H1 (cell line): ENCODE data around the gene C11orf65. TPM values are rescaled to one million over a fixed set of nuclear protein-coding genes. Genes with fewer than 3 reads are reported as not detected.

Experiments used
- CTCF ChIA-PET: fragments of 300-600 bp; sonication (Branson Sonifier 250); formaldehyde crosslinking; loops from one replicate; lab custom pipeline; 2021; ENCODE audit not compliant: partially characterized antibody; lab: Charles Lee
- POLR2A ChIA-PET: fragments of 300-600 bp; sonication (Branson Sonifier 250); formaldehyde crosslinking; loops from one replicate; lab custom pipeline; 2021; ENCODE audit warnings: inconsistent platforms; ENCODE audit not compliant: partially characterized antibody; lab: Charles Lee
- DNase-seq, 2 experiments: peaks; one replicate each; pipeline versions ENCODE4 v3.0.0 to v3.0.0-alpha.2; 2010 to 2022; ENCODE audit warnings: low spot score in 2 of 2, low read depth in 1 of 2, mixed read lengths in 1 of 2
- FAIRE-seq: peaks from 2 replicates; lab custom pipeline; 2011; peaks lifted over from hg19 to GRCh38; lab: Jason Lieb, UNC
- H2AFZ ChIP-seq: 2 replicates; pipeline ENCODE4 v1.8.1; 2012; ENCODE audit warnings: low read length, inconsistent platforms
- H2AK5ac ChIP-seq: 2 replicates; pipeline ENCODE4 v1.6.1; 2013; ENCODE audit warnings: low read depth, low read length
- H2BK120ac ChIP-seq: replicated peaks from 2 replicates; pipeline ENCODE3; 2013; ENCODE audit warnings: low read depth, low read length, inconsistent platforms
- H2BK12ac ChIP-seq: 2 replicates; pipeline ENCODE4 v1.6.1; 2013; ENCODE audit warnings: low read depth, low read length
- H2BK15ac ChIP-seq: 2 replicates; pipeline ENCODE4 v1.6.1; 2013; ENCODE audit warnings: low read length
- H2BK20ac ChIP-seq: 2 replicates; pipeline ENCODE4 v1.6.1; 2013; ENCODE audit warnings: low read length
- H2BK5ac ChIP-seq: 2 replicates; pipeline ENCODE4 v1.6.1; 2013; ENCODE audit warnings: low read depth, low read length
- H3K14ac ChIP-seq: 2 replicates; pipeline ENCODE4 v1.6.1; 2013; ENCODE audit warnings: inconsistent platforms; ENCODE audit not compliant: insufficient read length
- H3K18ac ChIP-seq: 2 replicates; pipeline ENCODE4 v1.6.1; 2013; ENCODE audit warnings: low read length; ENCODE audit errors: extremely low read depth
- H3K23ac ChIP-seq: 2 replicates; pipeline ENCODE4 v1.6.1; 2013; ENCODE audit warnings: inconsistent platforms; ENCODE audit not compliant: insufficient read length
- H3K23me2 ChIP-seq: 2 replicates; pipeline ENCODE4 v1.6.1; 2013; ENCODE audit warnings: low read depth, low read length
- H3K27ac ChIP-seq: 2 replicates; pipeline ENCODE4 v1.6.1; 2011; ENCODE audit warnings: low read depth, low read length, inconsistent platforms
- H3K27me3 ChIP-seq, 4 experiments: replicated peaks in 1 of 4; 1 replicate in 1 of 4; 2 replicates in 3 of 4; pipeline versions ENCODE4 v1.6.1 to v1.8.1; 2011 to 2013; ENCODE audit warnings: low read length in 3 of 4, mild to moderate bottlenecking in 3 of 4, inconsistent platforms in 2 of 4, mixed read lengths in 2 of 4, moderate library complexity in 1 of 4; ENCODE audit not compliant: control insufficient read depth in 3 of 4, insufficient read depth in 3 of 4; ENCODE audit errors: extremely low read depth in 1 of 4
- H3K36me3 ChIP-seq, 4 experiments: 2 replicates each; pipeline versions ENCODE4 v1.6.1 to v1.8.1; 2011 to 2013; ENCODE audit warnings: mild to moderate bottlenecking in 4 of 4, low read length in 3 of 4, moderate library complexity in 2 of 4, control low read depth in 1 of 4, inconsistent platforms in 1 of 4; ENCODE audit not compliant: insufficient read depth in 4 of 4, control insufficient read depth in 2 of 4
- H3K4ac ChIP-seq: replicated peaks from 2 replicates; pipeline ENCODE3; 2013; ENCODE audit warnings: low read length, low read depth, mixed read lengths, inconsistent platforms; ENCODE audit not compliant: insufficient read length
- H3K4me1 ChIP-seq, 4 experiments: replicated peaks in 1 of 4; 1 replicate in 1 of 4; 2 replicates in 3 of 4; pipeline versions ENCODE4 v1.6.1 to v1.8.1; 2011 to 2013; ENCODE audit warnings: low read length in 3 of 4, inconsistent platforms in 2 of 4, mixed read lengths in 1 of 4; ENCODE audit not compliant: insufficient read depth in 4 of 4, control insufficient read depth in 3 of 4
- H3K4me2 ChIP-seq, 2 experiments: 2 replicates each; pipeline versions ENCODE4 v1.6.1 to v1.8.1; 2011 to 2013; ENCODE audit warnings: low read depth in 2 of 2, low read length in 2 of 2, control low read depth in 1 of 2, inconsistent platforms in 1 of 2, mild to moderate bottlenecking in 1 of 2; ENCODE audit not compliant: insufficient read depth in 1 of 2
- H3K4me3 ChIP-seq, 4 experiments: fragments of 200-600, 300-600 bp in 1 of 4; sonication (generic), shearing (Covaris generic), sonication (Bioruptor Twin) in 1 of 4; 2 replicates each; pipeline versions ENCODE4 v1.5.1 to v1.8.1; 2011 to 2016; ENCODE audit warnings: low read length in 4 of 4, low read depth in 3 of 4, control low read depth in 2 of 4, inconsistent platforms in 2 of 4, mild to moderate bottlenecking in 2 of 4, mixed read lengths in 1 of 4, moderate library complexity in 1 of 4; ENCODE audit not compliant: insufficient read depth in 2 of 4; ENCODE audit errors: extremely low read depth in 1 of 4
- H3K56ac ChIP-seq: replicated peaks from 2 replicates; pipeline ENCODE3; 2013; ENCODE audit warnings: low read depth, mild to moderate bottlenecking, mixed read lengths, low read length, inconsistent platforms; ENCODE audit not compliant: insufficient read length
- H3K79me1 ChIP-seq: 2 replicates; pipeline ENCODE4 v1.6.1; 2013; ENCODE audit warnings: low read depth, low read length, control low read depth
- H3K79me2 ChIP-seq, 2 experiments: 2 replicates each; pipeline versions ENCODE4 v1.6.1 to v1.8.1; 2012 to 2013; ENCODE audit warnings: low read length in 2 of 2, mild to moderate bottlenecking in 2 of 2, inconsistent platforms in 1 of 2; ENCODE audit not compliant: insufficient read depth in 2 of 2, control insufficient read depth in 1 of 2
- H3K9ac ChIP-seq, 4 experiments: replicated peaks in 1 of 4; 1 replicate in 1 of 4; 2 replicates in 3 of 4; pipeline versions ENCODE4 v1.6.1 to v1.8.1; 2011 to 2013; ENCODE audit warnings: low read depth in 3 of 4, low read length in 3 of 4, control low read depth in 2 of 4, mild to moderate bottlenecking in 2 of 4, moderate library complexity in 2 of 4, inconsistent platforms in 1 of 4; ENCODE audit errors: extremely low read depth in 1 of 4
- H3K9me3 ChIP-seq, 2 experiments: 2 replicates each; pipeline versions ENCODE4 v1.6.1 to v1.8.1; 2012 to 2013; ENCODE audit warnings: mild to moderate bottlenecking in 2 of 2, moderate library complexity in 2 of 2, control low read depth in 1 of 2, inconsistent platforms in 1 of 2, low read depth in 1 of 2, low read length in 1 of 2, mixed read lengths in 1 of 2; ENCODE audit not compliant: insufficient read depth in 2 of 2
- H4K20me1 ChIP-seq, 2 experiments: replicated peaks in 1 of 2; 2 replicates each; pipeline versions ENCODE3 to v1.8.1; 2011 to 2013; ENCODE audit warnings: inconsistent platforms in 2 of 2, low read length in 2 of 2, mild to moderate bottlenecking in 1 of 2; ENCODE audit not compliant: insufficient read depth in 2 of 2, control insufficient read depth in 1 of 2
- H4K5ac ChIP-seq: 2 replicates; pipeline ENCODE4 v1.6.1; 2013; ENCODE audit warnings: low read length, low read depth, mixed read lengths, inconsistent platforms; ENCODE audit not compliant: insufficient read length
- H4K8ac ChIP-seq: 2 replicates; pipeline ENCODE4 v1.8.0; 2013; ENCODE audit warnings: mild to moderate bottlenecking, moderate library complexity, low read length, inconsistent platforms; ENCODE audit not compliant: insufficient read depth; ENCODE audit errors: extremely low read depth
- H4K91ac ChIP-seq: replicated peaks from 2 replicates; pipeline ENCODE3; 2013; ENCODE audit warnings: low read length, mixed read lengths, inconsistent platforms; ENCODE audit not compliant: insufficient read length
- ASH2L ChIP-seq: fragments of 200-600, 300-600 bp; sonication (generic); IDR thresholded peaks from one replicate; pipeline ENCODE4 v1.7.1; 2017; ENCODE audit warnings: low read length
- CBX8 ChIP-seq: fragments of 300-800, 300-1000 bp; sonication (generic); IDR thresholded peaks from 2 replicates; pipeline ENCODE4 v1.7.1; 2016; ENCODE audit warnings: low read depth, low read length, borderline replicate concordance
- CREB1 ChIP-seq: IDR thresholded peaks from 2 replicates; pipeline ENCODE4 v1.6.1; 2012; ENCODE audit warnings: inconsistent platforms
- JUN ChIP-seq: IDR thresholded peaks from 2 replicates; pipeline ENCODE4 v1.6.1; 2011; ENCODE audit warnings: low read depth, mild to moderate bottlenecking, improper control_type of control experiment, low read length
- KDM1A ChIP-seq: fragments of 200-600, 300-600 bp; sonication (generic); IDR thresholded peaks from 2 replicates; pipeline ENCODE4 v1.7.1; 2016; ENCODE audit warnings: mild to moderate bottlenecking, low read length, borderline replicate concordance
- KDM5A ChIP-seq: fragments of 200-600 bp; IDR thresholded peaks from 2 replicates; pipeline ENCODE4 v1.7.1; 2012; ENCODE audit warnings: mild to moderate bottlenecking, low read length, inconsistent platforms, mixed read lengths
- PHF8 ChIP-seq: fragments of 200-600 bp; sonication (generic); conservative IDR thresholded peaks from 2 replicates; pipeline ENCODE4 v1.7.1; 2012; ENCODE audit warnings: low read depth, mild to moderate bottlenecking, inconsistent platforms, low read length, moderate library complexity
- POLR2A ChIP-seq, 2 experiments: IDR thresholded peaks; 1 replicate in 1 of 2; 2 replicates in 1 of 2; pipeline ENCODE4 v1.6.1; 2011; ENCODE audit warnings: low read depth in 2 of 2, low read length in 2 of 2, mild to moderate bottlenecking in 2 of 2; ENCODE audit errors: control extremely low read depth in 1 of 2
- POLR2AphosphoS5 ChIP-seq: IDR thresholded peaks from 2 replicates; pipeline ENCODE4 v1.6.1; 2011; ENCODE audit warnings: low read depth, low read length
- POU5F1 ChIP-seq: IDR thresholded peaks from 2 replicates; pipeline ENCODE4 v1.6.1; 2011; ENCODE audit warnings: low read depth, mild to moderate bottlenecking, low read length, moderate library complexity
- SUZ12 ChIP-seq: fragments of 200-600 bp; sonication (generic); IDR thresholded peaks from 2 replicates; pipeline ENCODE4 v1.6.1; 2012; ENCODE audit warnings: mild to moderate bottlenecking, inconsistent platforms, low read length, moderate library complexity, mixed read lengths
- USF2 ChIP-seq: IDR thresholded peaks from 2 replicates; pipeline ENCODE4 v1.6.1; 2011; ENCODE audit warnings: low read length, improper control_type of control experiment
- WGBS, 2 experiments: shearing (Covaris generic) in 1 of 2; methylation state at CpG; one replicate each; pipeline versions ENCODE4 v1.1.6 to v1.1.7; 2013 to 2015; ENCODE audit warnings: low lambda C conversion rate in 2 of 2, mixed read lengths in 2 of 2, inconsistent platforms in 1 of 2, low coverage in 1 of 2, missing lambda C conversion rate in 1 of 2; ENCODE audit not compliant: insufficient replicate concordance in 2 of 2, insufficient coverage in 1 of 2, insufficient read length in 1 of 2; ENCODE audit errors: extremely low coverage in 1 of 2, missing lambda C conversion rate in 1 of 2; 5-methylcytosine and 5-hydroxymethylcytosine counted together
- polyA plus RNA-seq, 7 experiments: library from polyadenylated mRNA; depleted of rRNA in 3 of 7; stranded (reverse) in 5 of 7; unstranded in 2 of 7; fragments of >200 nt in 5 of 7; fragments of 200-250 nt in 2 of 7; gene quantifications; 1 replicate in 5 of 7; 2 replicates in 1 of 7; 4 replicates in 1 of 7; pipeline versions ENCODE4 v1.2.1 to v1.2.3, GENCODE V29; 2011 to 2013; ENCODE audit warnings: missing spikeins in 2 of 7, mixed read lengths in 2 of 7
- total RNA-seq: library from RNA; stranded (reverse); fragmentation: NEBNext Ultra II Directional; extraction: Animal tissue kit (Norgen Biotek cat#: 25700); gene quantifications from 2 replicates; pipeline ENCODE4 v1.2.1, GENCODE V29; 2021
- TF ChIP-seq, protein P1 (sequence below): IDR thresholded peaks from 2 replicates; pipeline ENCODE4 v1.6.1; 2012; ENCODE audit warnings: low read length, inconsistent platforms

Gene C11orf65
- total and polyA plus RNA-seq, 2 of the 8 experiments (the other 6 are each of a cell fraction or from before 2014, with no cell fraction given) = 0.14 to 0.22 TPM

GRCh38 chr11:108370990-108371389 lies 96.3 kb downstream of the C11orf65 start:
- POLR2A ChIA-PET = no interaction called here
- no peak overlapping the region for H3K23ac ChIP-seq
- no peak for TF ChIP-seq POU5F1
- no peak for TF ChIP-seq KDM1A
- TF ChIP-seq POLR2A (IDR thresholded peaks at IDR 0.05; ENCODE audit: control extremely low read depth in 1 of 2, low read depth in 2 of 2, low read length in 2 of 2) = no peak
- no peak for TF ChIP-seq USF2
- TF ChIP-seq JUN = no peak
- no peak for TF ChIP-seq CREB1
- no peak for TF ChIP-seq ASH2L
- no peak for TF ChIP-seq POLR2AphosphoS5
- no peak for TF ChIP-seq PHF8
- no peak for TF ChIP-seq KDM5A
- TF ChIP-seq CBX8 = no peak
- TF ChIP-seq, protein P1, sequence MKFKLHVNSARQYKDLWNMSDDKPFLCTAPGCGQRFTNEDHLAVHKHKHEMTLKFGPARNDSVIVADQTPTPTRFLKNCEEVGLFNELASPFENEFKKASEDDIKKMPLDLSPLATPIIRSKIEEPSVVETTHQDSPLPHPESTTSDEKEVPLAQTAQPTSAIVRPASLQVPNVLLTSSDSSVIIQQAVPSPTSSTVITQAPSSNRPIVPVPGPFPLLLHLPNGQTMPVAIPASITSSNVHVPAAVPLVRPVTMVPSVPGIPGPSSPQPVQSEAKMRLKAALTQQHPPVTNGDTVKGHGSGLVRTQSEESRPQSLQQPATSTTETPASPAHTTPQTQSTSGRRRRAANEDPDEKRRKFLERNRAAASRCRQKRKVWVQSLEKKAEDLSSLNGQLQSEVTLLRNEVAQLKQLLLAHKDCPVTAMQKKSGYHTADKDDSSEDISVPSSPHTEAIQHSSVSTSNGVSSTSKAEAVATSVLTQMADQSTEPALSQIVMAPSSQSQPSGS = no peak
- no peak for TF ChIP-seq SUZ12

More at GRCh38 chr11:108370990-108371389, 96.3 kb downstream of the C11orf65 start:
- no peak overlapping the region for H3K4me3 ChIP-seq
- peaks cover 4 to 9% of the 10 kb centered on the region in 2 experiments; a peak in 2 of 4 replicates for H3K9me3 ChIP-seq
- no peak overlapping the region for H2BK5ac ChIP-seq
- no peaks in the 10 kb centered on the region for H3K23me2 ChIP-seq
- no peak overlapping the region for H3K14ac ChIP-seq
- no peak overlapping the region for H3K27ac ChIP-seq
- H3K18ac ChIP-seq = no peak overlapping the region
- CTCF ChIA-PET = no interaction called here
- H3K36me3 ChIP-seq = peaks cover 0 to 5% (median 1%) of the 10 kb centered on the region in 4 experiments; a peak in 4 of 8 replicates
- no peaks in the 10 kb centered on the region for H3K79me1 ChIP-seq
- H4K20me1 ChIP-seq = no peaks in the 10 kb centered on the region
- H3K4me2 ChIP-seq = no peak overlapping the region
- no peak overlapping the region for H2BK12ac ChIP-seq
- no peak overlapping the region for H3K4ac ChIP-seq
- H4K91ac ChIP-seq = no peak overlapping the region
- no peak overlapping the region for H3K56ac ChIP-seq
- H4K5ac ChIP-seq = no peak overlapping the region
- no peak overlapping the region for H2BK20ac ChIP-seq
- no peaks in the 10 kb centered on the region for H3K4me1 ChIP-seq
- H2BK120ac ChIP-seq = no peak overlapping the region
- H3K79me2 ChIP-seq = no peaks in the 10 kb centered on the region
- DNase-seq (no peak), FAIRE-seq (no peak)
- no peak overlapping the region for H3K9ac ChIP-seq
- no peaks in the 10 kb centered on the region for H3K27me3 ChIP-seq
- no peak overlapping the region for H2AK5ac ChIP-seq
- WGBS, 2 experiments = 78% methylated on average over 5 of the region's 5 CpGs; no CpG with 5 or more reads in 1 of the 2 experiments
- no peak overlapping the region for H4K8ac ChIP-seq
- no peak overlapping the region for H2BK15ac ChIP-seq
- H2AFZ ChIP-seq = no peak overlapping the region
